ENCODE results near the gene RFX4. TPM values are rescaled to one million over a fixed set of nuclear protein-coding genes. Genes with fewer than 3 reads are reported as not detected.

Gene RFX4
- total RNA-seq, 4 donors from 2014 or later: not detected

DNA sequence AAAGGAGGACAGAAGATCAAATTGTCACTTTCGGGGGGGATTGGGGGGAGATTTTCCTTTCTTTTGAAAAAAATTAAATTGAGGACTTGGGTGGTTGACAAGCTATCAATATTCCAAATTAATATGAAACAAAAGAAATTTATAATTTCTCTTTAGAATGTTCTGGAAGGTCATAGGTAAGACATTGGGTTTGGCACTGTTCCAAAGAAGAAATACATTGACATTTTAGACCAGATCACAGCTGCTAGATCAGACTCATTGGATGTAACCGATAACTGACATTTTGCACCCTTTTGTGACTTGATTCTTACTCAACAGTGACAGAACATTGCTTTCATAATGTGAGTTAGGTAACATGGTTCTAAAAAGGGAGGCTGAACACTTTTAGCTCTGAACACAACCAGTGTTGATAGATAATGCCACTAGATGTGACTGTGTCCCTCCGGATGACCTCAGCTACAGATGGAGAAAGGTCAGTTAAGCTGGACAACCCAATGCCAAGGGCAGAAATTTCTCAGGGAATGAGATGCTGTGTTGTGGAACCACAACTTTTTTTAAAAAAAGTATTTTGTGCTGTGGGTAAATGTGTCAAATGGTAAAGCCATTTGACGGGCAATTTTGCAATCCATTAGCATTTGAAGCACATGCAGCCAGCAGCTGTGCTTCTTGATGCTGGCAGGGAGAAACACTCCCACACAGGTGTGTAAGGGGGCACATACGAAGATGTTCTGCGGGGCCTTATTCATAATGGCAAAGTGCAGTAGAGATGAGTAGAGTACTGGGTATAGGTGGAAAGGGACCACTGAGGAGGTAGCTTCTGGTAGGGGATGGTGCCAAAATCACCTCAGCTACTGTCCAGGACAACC is 62.9 kb downstream of the RFX4 start:
- intact Hi-C loops (cut with DNase I; ENCODE audit: low total_unique reads): no loop called here
- 81 to 87% methylated on average over 6 of the region's 6 CpGs for WGBS, 2 donors
- H3K4me3 ChIP-seq (ENCODE audit: low read depth, poor library complexity, severe bottlenecking): no peak overlapping the region
- TF ChIP-seq, protein P1, sequence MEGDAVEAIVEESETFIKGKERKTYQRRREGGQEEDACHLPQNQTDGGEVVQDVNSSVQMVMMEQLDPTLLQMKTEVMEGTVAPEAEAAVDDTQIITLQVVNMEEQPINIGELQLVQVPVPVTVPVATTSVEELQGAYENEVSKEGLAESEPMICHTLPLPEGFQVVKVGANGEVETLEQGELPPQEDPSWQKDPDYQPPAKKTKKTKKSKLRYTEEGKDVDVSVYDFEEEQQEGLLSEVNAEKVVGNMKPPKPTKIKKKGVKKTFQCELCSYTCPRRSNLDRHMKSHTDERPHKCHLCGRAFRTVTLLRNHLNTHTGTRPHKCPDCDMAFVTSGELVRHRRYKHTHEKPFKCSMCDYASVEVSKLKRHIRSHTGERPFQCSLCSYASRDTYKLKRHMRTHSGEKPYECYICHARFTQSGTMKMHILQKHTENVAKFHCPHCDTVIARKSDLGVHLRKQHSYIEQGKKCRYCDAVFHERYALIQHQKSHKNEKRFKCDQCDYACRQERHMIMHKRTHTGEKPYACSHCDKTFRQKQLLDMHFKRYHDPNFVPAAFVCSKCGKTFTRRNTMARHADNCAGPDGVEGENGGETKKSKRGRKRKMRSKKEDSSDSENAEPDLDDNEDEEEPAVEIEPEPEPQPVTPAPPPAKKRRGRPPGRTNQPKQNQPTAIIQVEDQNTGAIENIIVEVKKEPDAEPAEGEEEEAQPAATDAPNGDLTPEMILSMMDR (IDR thresholded peaks at IDR 0.05): no peak
- TF ChIP-seq POLR2A (IDR thresholded peaks at IDR 0.05): no peak
- no peak for DNase-seq (ENCODE audit: low spot score in 2 of 2)

DNA sequence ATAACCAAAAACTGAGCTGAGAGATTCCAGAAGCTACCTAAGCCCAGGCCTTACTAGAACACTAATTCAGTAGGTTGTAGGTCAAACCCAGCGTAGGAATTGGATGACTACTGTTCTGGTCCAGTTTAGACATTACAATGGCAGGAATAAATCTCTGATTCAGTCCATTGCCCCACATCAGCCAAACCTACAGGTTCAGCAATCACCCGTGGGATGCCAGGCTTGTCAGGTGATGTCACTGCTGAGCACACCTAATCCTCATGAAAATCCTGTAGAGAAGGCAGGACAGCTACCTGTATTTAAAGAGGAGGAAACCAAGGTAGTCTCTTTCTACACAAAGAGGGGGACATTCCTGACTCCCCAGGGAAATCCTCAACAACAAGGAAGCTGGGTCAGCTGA is 63.7 kb downstream of the RFX4 start:
- intact Hi-C loops (cut with DNase I; ENCODE audit: low total_unique reads): no loop called here
- DNase-seq (ENCODE audit: low spot score in 2 of 2): no peak
- TF ChIP-seq, protein P1 (IDR thresholded peaks at IDR 0.05): no peak
- no peak for TF ChIP-seq POLR2A (IDR thresholded peaks at IDR 0.05)
- 68 to 78% methylated on average over 2 of the region's 2 CpGs for WGBS, 2 donors
- H3K4me3 ChIP-seq (ENCODE audit: low read depth, poor library complexity, severe bottlenecking): no peak overlapping the region

DNA sequence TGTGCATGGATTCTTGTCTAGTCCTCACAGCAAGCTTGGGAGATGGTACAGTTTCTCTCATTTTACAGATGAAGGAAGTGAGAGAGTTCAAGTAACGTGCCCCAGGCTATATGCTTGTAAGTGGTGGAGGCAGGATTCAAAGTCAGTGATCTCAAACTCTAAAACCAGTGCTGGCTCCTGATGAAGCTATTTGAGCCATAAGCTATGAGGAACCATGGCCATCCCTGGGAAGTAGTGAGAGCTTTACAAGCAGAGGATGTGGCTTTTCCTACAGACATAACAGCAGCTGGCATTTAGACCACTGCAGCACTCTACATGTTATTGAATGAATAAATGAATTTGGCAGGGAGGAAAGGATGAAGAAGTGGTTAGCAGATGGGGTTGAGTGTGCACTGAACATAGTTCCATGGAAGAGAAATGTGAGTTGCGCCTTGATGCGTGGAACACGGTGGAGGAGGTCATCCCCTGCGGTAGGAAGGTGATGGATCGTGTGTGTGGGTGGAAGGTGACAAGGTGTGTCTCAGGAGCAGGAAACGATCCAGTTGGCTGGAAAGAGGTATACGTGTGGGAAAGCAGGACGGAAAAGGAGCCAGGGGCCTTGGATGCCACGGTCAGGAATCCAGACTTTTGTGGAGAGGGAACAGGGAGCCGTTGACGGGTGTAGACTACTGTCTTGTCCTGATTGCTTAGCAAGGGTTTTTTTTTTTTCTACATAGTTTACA is 65.2 kb downstream of the RFX4 start:
- TF ChIP-seq, protein P1 (IDR thresholded peaks at IDR 0.05): no peak
- TF ChIP-seq POLR2A (IDR thresholded peaks at IDR 0.05): no peak
- WGBS, 2 donors: 39 to 40% methylated on average over 12 of the region's 12 CpGs
- intact Hi-C loops (cut with DNase I; ENCODE audit: low total_unique reads): no loop called here
- DNase-seq (ENCODE audit: low spot score in 2 of 2): no peak
- no peak overlapping the region for H3K4me3 ChIP-seq (ENCODE audit: low read depth, poor library complexity, severe bottlenecking)

DNA sequence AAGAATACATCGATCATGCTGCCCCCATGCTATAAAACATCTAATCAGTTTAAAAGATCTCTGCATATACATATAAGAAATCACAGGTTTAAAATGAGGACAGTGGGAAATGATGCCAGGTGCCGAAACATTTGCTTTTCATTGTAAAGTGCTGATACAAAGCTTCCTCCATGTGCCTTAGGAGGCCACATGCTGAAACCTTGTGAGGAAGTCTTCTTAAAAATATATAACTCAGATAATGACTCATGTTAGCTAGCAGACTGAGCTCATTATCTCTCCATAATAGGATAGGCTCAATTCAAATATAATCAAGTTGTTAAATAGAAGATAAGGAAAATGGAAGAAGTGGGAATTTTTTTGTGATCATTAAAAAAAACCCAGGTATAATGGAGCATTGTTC is 65.9 kb downstream of the RFX4 start:
- no peak overlapping the region for H3K4me3 ChIP-seq (ENCODE audit: low read depth, poor library complexity, severe bottlenecking)
- intact Hi-C loops (cut with DNase I; ENCODE audit: low total_unique reads): no loop called here
- no peak for DNase-seq (ENCODE audit: low spot score in 2 of 2)
- TF ChIP-seq, protein P1 (IDR thresholded peaks at IDR 0.05): no peak
- no peak for TF ChIP-seq POLR2A (IDR thresholded peaks at IDR 0.05)
- WGBS, 2 donors: 71 to 74% methylated on average over 2 of the region's 2 CpGs

DNA sequence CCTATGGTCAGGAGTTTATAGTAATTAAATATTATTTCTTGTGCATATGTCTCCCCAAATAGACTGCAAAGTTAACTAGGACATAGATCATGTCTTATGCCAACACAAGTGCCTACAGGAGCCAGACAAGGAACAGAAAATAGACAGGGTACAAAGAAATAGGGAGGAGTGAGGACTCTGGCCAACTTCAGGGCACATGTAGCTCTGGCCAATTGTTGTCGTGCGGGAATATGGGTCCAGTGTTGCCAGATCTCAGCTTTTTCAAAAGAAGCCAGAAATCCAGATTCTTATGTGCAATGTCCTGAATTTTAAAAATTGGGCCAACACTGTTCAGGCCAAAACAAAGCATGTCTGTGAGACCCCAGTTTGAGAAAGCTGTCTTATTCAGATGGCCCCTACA is 68.7 kb downstream of the RFX4 start:
- no peak for DNase-seq (ENCODE audit: low spot score in 2 of 2)
- TF ChIP-seq, protein P1 (IDR thresholded peaks at IDR 0.05): no peak
- no peak for TF ChIP-seq POLR2A (IDR thresholded peaks at IDR 0.05)
- WGBS, 2 donors: 55 to 58% methylated on average over 2 of the region's 2 CpGs
- intact Hi-C loops (cut with DNase I; ENCODE audit: low total_unique reads): no loop called here
- H3K4me3 ChIP-seq (ENCODE audit: low read depth, poor library complexity, severe bottlenecking): no peak overlapping the region

Data from lower leg skin (tissue), 4 donors.